C4-2B (cell line): ENCODE measurements around the gene RHOF.

Experiments used
- H3K27ac ChIP-seq: fragments of 450-650 bp; 2 replicates; pipeline ENCODE4 v1.5.1; 2017
- ZFX ChIP-seq: fragments of 450-650 bp; IDR thresholded peaks from 2 replicates; pipeline ENCODE4 v1.6.1; 2017
- TF ChIP-seq, protein P1 (sequence below): fragments of 450-650 bp; conservative IDR thresholded peaks from 2 replicates; pipeline ENCODE4 v1.5.1; 2017; ENCODE audit warnings: mild to moderate bottlenecking

Gene RHOF

DNA sequence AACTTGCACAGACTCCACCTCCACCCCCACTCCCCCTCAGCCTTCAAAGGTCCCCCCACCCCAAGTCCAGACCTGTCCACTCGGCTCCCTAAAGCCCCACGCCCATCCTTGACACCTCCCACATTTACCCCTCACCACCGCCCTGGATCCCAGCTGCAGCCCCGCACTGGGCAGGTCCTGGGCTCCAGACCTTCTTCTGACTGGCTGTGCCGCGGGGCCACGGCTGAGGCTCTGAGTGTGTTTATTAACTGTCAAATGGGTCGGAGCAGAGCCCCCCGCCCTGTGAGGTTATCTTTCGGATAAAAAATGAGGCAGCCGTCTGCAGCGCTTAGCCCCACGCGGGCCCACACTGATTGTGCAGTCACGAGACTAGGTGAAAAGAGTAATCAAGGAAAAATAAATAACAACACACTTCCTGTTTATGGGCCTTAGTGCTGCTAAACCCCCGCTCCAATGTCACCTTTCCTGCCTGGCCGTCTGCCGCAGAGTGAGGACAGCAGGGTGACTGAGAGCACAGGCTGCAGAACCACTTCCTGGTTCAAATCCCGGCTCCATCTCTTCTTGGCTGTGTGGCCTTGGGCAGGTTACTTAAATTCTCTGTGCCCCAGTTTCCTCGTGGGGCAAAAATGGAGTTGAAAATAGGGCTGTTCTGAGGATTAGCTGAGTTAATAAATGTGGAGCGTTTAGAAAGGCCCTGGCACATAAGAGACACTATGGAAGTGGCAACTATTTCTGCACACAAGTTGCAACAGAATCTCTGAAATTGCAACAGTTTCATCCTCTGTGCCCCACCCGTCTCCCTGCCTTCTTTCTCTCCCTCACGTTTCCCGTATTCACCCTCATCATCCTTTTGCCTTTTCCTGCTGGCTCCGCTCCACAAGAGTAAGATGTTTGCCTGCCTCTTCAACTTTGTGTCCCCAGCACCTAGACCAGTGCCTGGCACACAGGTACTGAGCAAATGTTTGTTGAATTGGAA is 19.7 kb upstream of the RHOF start:
- TF ChIP-seq ZFX, result no peak
- TF ChIP-seq, protein P1, sequence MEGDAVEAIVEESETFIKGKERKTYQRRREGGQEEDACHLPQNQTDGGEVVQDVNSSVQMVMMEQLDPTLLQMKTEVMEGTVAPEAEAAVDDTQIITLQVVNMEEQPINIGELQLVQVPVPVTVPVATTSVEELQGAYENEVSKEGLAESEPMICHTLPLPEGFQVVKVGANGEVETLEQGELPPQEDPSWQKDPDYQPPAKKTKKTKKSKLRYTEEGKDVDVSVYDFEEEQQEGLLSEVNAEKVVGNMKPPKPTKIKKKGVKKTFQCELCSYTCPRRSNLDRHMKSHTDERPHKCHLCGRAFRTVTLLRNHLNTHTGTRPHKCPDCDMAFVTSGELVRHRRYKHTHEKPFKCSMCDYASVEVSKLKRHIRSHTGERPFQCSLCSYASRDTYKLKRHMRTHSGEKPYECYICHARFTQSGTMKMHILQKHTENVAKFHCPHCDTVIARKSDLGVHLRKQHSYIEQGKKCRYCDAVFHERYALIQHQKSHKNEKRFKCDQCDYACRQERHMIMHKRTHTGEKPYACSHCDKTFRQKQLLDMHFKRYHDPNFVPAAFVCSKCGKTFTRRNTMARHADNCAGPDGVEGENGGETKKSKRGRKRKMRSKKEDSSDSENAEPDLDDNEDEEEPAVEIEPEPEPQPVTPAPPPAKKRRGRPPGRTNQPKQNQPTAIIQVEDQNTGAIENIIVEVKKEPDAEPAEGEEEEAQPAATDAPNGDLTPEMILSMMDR, result no peak

DNA sequence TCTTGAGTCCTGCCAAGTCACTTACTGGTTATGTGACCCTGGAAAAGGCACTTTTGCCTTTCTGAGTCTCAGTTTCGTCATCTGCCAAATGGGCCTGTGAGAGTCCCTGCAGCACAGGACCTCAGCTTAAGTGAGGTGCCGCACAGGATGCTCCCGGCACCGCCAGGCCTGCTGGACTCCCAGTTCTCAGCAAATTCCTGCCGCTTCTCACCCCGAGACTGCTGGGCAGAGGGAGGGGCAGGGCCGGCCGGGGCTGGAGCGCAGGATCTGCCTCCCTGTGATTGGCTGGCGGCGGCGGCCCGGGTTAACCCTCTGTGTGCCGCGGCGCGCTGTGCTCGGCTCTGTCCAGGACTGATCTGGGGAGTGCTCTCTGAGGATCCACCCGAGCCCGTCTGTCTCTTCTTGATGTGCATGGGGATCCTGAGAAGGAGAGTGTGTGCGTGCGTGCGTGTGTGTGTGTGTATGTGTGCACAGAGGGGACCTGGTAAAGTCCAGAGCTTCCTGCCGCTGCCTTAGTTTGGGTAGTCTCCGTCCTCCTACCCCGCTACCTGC is 18.9 kb upstream of the RHOF start:
- H3K27ac ChIP-seq, result peak overlapping the region; percentile 76

More for the DNA sequence above, 19.7 kb upstream of the RHOF start:
- peak overlapping the region; percentile 76 for H3K27ac ChIP-seq

DNA sequence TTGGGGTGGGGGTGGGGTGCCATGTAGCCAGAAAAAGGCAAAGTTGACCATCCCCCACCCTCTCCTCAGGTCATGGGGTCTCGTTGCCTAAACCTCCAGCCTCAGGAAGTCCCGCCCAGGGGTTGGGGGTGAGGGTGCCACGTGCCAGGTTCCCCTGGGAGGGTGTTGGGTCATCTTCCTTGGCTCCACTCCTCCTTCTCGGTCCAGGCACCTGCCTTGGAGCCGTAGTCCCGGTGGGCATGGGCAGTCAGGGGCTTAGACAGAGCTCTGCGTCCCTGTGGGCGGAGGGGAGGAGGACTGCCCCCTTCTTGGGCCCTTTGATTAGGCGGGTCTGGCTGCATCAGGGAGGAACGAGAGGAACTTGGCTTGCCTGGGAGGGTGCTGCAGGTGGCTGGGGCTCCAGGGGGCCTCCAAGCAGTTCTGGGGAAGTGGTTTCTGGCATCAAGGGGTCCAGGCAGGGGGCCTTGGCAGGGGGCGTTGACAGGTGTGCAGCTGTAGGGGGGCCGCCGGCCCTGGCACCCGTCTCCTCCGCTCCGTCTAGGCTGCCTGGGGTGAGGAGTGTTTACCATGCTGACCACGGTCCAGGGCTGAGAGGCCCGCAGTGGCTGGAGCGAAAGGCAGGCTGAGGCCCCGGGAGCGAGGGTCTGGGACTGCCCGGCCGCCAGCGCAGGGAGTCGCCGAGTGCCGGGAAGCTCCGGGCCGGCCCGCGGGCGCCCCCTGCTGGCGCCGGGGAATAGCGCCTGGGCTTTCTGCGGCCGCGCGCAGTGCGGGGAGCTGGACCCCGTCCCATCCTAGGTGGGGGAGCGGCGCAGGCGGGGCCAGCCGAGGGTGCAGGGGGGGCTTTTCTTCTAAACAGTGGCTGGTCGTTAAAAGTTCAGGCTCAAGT is 18.2 kb upstream of the RHOF start:
- peak overlapping the region; percentile 76 for H3K27ac ChIP-seq
- TF ChIP-seq, protein P1, result peak; percentile 98
- no peak for TF ChIP-seq ZFX

More for the DNA sequence above, 18.9 kb upstream of the RHOF start:
- no peak for TF ChIP-seq ZFX
- TF ChIP-seq, protein P1, result no peak; the same call in none of the 2 replicates

DNA sequence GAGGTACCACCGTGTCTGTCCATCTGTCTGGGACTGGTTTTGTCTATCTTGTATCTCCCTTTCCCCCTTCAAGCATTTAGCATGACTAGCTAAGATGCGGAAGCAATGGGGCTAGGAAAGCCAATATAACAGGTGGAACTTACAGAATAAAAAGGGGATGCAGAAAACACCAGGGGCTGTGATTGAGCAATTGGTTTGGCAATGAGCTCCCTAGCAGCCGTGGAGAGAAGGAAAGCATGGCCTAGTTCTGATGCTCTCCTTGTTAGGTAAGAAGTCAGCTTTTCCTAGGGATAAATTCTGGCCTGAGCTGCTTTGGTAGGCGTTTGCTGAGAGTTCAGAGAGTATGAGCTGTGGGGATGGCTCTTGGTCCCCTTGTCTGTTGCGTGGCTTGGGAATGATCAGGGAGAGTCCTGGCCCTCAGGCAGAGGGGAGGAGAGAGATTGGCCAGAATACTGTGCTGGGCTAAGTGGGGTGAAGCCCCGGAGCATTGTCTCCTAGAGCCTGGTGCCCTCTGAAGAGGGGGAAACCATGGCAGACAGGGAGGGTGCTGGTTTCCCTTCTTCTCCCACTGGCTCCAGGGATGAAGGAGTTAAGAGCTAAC is 17.4 kb upstream of the RHOF start:
- H3K27ac ChIP-seq, result peak overlapping the region; percentile 76
- TF ChIP-seq, protein P1, result no peak
- TF ChIP-seq ZFX, result no peak

DNA sequence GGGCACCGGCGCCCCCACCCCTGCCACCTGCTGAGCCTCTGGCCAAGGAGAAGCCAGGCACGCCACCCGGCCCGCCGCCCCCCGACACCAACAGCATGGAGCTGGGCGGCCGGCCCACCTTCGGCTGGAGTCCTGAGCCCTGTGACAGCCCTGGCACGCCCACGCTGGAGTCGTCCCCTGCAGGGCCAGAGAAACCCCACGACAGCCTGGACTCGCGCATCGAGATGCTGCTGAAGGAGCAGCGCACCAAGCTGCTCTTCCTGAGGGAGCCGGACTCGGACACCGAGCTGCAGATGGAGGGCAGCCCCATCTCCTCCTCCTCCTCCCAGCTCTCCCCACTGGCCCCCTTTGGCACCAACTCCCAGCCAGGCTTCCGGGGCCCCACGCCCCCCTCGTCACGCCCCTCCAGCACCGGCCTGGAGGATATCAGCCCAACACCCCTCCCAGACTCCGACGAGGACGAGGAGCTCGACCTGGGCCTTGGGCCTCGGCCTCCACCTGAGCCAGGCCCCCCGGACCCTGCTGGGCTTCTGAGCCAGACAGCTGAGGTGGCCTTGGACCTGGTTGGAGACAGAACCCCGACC is 16.8 kb upstream of the RHOF start:
- H3K27ac ChIP-seq, result peak overlapping the region; percentile 76
- TF ChIP-seq, protein P1, result no peak
- TF ChIP-seq ZFX, result no peak

DNA sequence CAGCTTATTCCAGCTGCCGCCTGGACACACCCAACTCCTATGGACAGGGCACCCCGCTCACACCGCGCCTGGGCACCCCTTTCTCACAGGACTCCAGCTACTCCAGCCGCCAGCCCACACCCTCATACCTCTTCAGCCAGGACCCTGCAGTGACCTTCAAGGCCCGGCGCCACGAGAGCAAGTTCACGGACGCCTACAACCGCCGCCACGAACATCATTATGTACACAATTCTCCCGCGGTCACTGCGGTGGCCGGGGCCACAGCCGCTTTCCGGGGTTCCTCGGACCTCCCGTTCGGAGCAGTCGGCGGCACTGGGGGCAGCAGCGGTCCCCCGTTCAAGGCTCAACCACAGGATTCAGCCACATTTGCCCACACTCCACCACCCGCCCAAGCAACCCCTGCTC is 16.2 kb upstream of the RHOF start:
- no peak for TF ChIP-seq ZFX
- TF ChIP-seq, protein P1, result no peak
- H3K27ac ChIP-seq, result no peak overlapping the region
